PC-9 (cell line): ENCODE measurements around the gene FAM168A.

Source experiments
- CTCF ChIP-seq: fragments of 200-600 bp; sonication (generic); conservative IDR thresholded peaks from 2 replicates; pipeline ENCODE4 v1.6.1; 2017; ENCODE audit warnings: mixed run types, antibody characterized with exemption, mild to moderate bottlenecking, moderate library complexity
- EZH2 ChIP-seq: fragments of 200-600 bp; sonication (generic); IDR thresholded peaks from 2 replicates; pipeline ENCODE4 v1.8.0; 2017; ENCODE audit warnings: antibody characterized with exemption, low read depth

DNA sequence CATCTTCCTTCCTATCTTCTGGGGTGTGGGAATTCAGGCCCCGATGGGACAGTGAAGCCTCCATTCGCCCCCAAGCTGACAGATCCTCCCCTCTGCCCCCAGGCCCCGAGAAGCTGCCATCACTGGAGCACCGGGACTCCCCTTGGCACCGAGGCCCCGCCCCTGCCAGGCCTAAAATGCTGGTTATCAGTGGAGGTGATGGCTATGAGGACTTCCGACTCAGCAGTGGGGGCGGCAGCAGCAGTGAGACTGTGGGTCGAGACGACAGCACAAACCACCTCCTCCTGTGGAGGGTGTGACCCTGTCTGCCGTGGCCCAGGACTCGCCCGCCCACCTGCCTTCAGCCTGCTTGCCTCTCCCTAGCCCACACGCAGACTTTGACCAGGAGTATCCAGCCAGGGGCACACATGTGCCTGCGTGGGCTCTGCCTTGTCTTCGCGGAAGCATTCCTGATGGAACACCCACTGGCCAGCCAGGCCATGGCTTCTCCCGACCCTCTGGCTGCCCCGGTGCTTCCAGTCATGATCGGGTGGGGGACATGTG lies 230.4 kb downstream of the FAM168A start:
- no peak for TF ChIP-seq CTCF
- no peak for TF ChIP-seq EZH2
